Measurements from ENCODE around the gene USHBP1. TPM values are rescaled to one million over a fixed set of nuclear protein-coding genes. Genes with fewer than 3 reads are reported as not detected.

The USHBP1 gene
- total RNA-seq, 1 experiment from 2014 or later = 12.3 TPM

- Mint-ChIP-seq H3K9me3 (no peaks in the 10 kb centered on the region), H3K27ac (peak within 1 kb of the TSS; percentile 100), H3K27me3 (ENCODE audit: low read depth) (peaks cover 2% of the 10 kb centered on the region; the same call in 1 of the 2 replicates), H3K4me1 (peaks cover 15% of the 10 kb centered on the region), H3K36me3 (peaks cover 7% of the 10 kb centered on the region; the same call in 1 of the 2 replicates), H3K4me3 (peak within 1 kb of the TSS; percentile 89)
- POLR2A ChIA-PET = interaction anchor here (0.6 to 1.9 kb wide), 8 partner anchors 9 to 150 kb away, joined by 3 to 15 read pairs (median 4); partner anchors contain the start of genes ANKLE1, USE1 and USHBP1
- DNase-seq (ENCODE audit: low spot score) (peak; percentile 98), ATAC-seq (peak; percentile 92)
- CTCF ChIA-PET = interaction anchor here (0.7 to 2.5 kb wide), 15 partner anchors 9 to 565 kb away, joined by 3 to 12 read pairs (median 5); partner anchors contain the start of genes ANKLE1, DDA1, TMEM38A and USE1
- TF ChIP-seq IRF2 (CRISPR knock-in tag; IDR thresholded peaks at IDR 0.05; ENCODE audit: borderline replicate concordance, low read depth) (no peak), NR2C2 (CRISPR knock-in tag; IDR thresholded peaks at IDR 0.05) (no peak), USF1 (CRISPR knock-in tag; IDR thresholded peaks at IDR 0.05) (peak; percentile 11; the same call in 1 of the 2 replicates), TCF7 (CRISPR knock-in tag; IDR thresholded peaks at IDR 0.05; ENCODE audit: low read depth) (no peak), ZNF425 (CRISPR knock-in tag; conservative IDR thresholded peaks at IDR 0.05) (no peak), ZNF317 (CRISPR knock-in tag; IDR thresholded peaks at IDR 0.05; ENCODE audit: borderline replicate concordance, low read depth) (no peak), PRRX2 (CRISPR knock-in tag; IDR thresholded peaks at IDR 0.05) (no peak), ATF1 (CRISPR knock-in tag; IDR thresholded peaks at IDR 0.05) (no peak), TEAD4 (CRISPR knock-in tag; IDR thresholded peaks at IDR 0.05) (no peak), FOXP1 (CRISPR knock-in tag; IDR thresholded peaks at IDR 0.05; ENCODE audit: borderline replicate concordance) (0 out of 2 replicates have a peak, but pooled peaks have one; percentile 39), ATF3 (CRISPR knock-in tag; conservative IDR thresholded peaks at IDR 0.05) (no peak), GABPB1 (CRISPR knock-in tag; IDR thresholded peaks at IDR 0.05) (0 out of 2 replicates have a peak, but pooled peaks have one; percentile 41), ZBTB21 (CRISPR knock-in tag; IDR thresholded peaks at IDR 0.05; ENCODE audit: borderline replicate concordance) (no peak), ERG (CRISPR knock-in tag; IDR thresholded peaks at IDR 0.05) (no peak), SOX15 (CRISPR knock-in tag; IDR thresholded peaks at IDR 0.05) (no peak), MAX (CRISPR knock-in tag; IDR thresholded peaks at IDR 0.05) (0 out of 2 replicates have a peak, but pooled peaks have one; percentile 51), STAT6 (CRISPR knock-in tag; conservative IDR thresholded peaks at IDR 0.05; ENCODE audit: low read depth) (no peak), TP53 (CRISPR knock-in tag; IDR thresholded peaks at IDR 0.05) (no peak), SMAD3 (CRISPR knock-in tag; IDR thresholded peaks at IDR 0.05; ENCODE audit: borderline replicate concordance) (no peak), JUN (CRISPR knock-in tag; IDR thresholded peaks at IDR 0.05) (no peak), AR (CRISPR knock-in tag; IDR thresholded peaks at IDR 0.05) (no peak), NR3C1 (CRISPR knock-in tag; conservative IDR thresholded peaks at IDR 0.05; ENCODE audit: low read depth) (no peak), TEAD1 (CRISPR knock-in tag; IDR thresholded peaks at IDR 0.05) (peak; percentile 43; the same call in 1 of the 2 replicates), IRF1 (CRISPR knock-in tag; IDR thresholded peaks at IDR 0.05) (no peak)
These were observed 38.3 kb downstream of the USHBP1 start, which contains the start of gene OCEL1 for GRCh38 chr19:17226002-17226933. Gene OCEL1, plus strand, starts transcription at chr19:17226226. Its CDS starts 22 bp downstream, at chr19:17226248.

All from WTC11 (cell line).